ENCODE results near the gene TRAF1.

Gene TRAF1

DNA sequence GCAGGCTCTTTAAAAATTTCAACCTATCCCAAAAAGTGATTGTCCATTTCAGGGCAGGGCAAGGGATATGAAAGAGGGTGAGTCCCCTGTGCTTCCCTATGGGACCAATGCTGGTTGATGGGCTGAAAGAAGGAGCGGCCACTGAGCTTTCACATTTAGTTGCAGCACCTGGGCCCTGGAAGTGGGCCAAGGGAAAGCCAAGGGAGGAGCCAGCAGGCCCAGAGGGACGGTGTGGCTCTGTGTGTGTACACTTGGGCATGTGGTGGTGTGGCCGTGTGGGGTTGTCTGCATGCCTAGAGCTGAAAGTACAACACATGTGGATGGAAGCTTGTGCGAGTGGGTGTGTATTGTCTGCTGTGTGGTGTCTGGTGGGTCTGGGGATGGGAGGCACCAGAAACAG lies 69.9 kb downstream of the TRAF1 start:
- DNase-seq (ENCODE audit: extremely low spot score, insufficient read length, low read depth) (no peak), FAIRE-seq (no peak)

DNA sequence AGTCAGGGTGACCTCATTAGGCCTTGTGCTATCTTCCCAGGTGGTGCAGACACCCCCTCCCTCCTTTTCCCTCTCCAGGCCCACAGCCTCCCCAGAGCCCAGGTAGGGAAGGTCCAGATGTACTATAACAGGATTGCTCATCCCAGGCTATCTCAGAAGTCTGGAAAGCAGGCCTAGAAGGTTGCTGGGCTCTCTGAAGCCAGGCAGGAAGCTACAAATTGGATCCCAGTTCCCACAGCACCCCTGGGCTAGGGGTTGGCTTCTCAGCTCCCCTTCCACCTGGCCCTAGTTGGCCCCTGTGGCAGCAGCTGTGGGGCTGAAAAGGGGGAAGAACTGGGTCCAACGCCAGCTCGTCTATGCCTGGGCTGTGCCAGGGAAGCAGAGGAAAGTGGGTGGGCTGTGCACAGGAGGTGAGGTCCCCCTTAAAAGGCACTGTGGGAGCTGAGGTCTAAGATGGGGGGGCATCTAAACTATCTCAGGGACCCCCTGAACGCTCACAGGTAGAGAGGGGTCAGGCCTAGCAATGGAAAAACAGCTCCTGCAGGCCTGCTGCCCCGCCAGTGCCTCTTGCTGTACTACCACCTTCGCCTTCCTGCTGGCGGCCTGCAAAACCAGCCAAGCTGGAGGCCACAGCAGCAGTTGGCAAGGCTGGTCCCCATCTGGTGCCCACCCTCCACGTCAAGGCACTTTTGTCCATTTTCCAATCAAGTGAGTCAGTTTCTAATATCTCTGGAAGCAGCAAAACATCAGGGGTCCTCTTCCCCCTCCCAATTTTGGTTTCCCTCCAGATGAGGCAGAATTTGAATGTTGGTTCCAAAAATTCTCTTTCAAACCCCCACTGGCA lies 70.5 kb downstream of the TRAF1 start:
- DNase-seq (ENCODE audit: extremely low spot score, insufficient read length, low read depth) (no peak), FAIRE-seq (no peak)

DNA sequence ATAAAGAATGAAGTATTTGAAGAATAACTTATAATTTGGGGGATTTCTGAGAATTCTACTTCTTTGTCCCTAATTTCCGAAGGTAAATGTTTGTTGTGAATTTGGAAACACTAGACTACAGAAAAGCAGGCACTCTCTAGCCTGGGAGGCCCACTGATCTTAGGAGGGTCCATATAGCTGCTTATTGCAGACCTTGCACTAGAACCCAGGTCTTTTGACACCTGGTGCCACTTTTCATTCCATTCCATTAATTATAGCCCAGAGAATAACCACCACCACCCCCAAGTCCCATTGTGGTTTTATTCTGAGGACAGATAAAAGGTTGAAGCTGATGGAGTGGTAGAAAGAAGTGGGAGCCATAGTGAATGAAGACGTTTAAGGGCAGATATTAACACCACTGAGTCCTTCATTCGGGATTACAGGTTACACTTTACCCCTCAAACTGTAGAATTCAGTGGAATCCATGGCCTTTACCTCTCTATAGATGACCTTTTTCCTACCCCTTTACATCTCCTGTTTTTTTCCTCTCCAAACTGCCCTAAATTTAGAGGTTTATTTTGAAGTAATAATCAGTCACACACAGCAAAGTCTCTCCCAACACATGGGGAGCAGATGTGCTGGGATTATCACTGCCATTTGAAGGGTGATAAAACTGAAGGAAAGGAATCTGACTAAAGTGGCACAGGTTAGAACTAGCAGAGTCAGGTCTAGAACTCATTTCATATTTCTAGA lies 71.8 kb downstream of the TRAF1 start:
- FAIRE-seq (no peak), DNase-seq (ENCODE audit: extremely low spot score, insufficient read length, low read depth) (no peak)

DNA sequence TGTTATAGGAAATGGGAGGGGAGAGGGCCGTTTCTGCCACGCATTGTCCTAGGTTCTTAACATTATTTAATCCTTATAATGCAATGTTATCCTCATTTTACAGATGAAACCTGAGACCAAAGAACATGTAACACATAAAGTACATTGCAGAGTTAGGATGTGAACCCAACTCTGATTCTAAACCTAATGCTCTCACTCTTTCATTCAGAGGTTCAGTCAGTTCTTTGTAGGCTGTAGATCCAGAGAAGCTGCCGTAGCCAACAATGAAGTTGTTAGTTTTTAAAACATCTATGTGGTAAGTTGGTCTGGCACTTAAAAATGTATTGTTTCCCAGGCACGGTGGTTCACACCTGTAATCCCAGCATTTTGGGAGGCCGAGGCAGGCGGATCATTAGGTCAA lies 73.4 kb downstream of the TRAF1 start:
- no peak for FAIRE-seq

More for the DNA sequence above, 73.4 kb downstream of the TRAF1 start:
- no peak for DNase-seq (ENCODE audit: extremely low spot score, insufficient read length, low read depth)

Measured in GM18507 (cell line).